ENCODE data around the gene SULF2.

SULF2 gene

DNA sequence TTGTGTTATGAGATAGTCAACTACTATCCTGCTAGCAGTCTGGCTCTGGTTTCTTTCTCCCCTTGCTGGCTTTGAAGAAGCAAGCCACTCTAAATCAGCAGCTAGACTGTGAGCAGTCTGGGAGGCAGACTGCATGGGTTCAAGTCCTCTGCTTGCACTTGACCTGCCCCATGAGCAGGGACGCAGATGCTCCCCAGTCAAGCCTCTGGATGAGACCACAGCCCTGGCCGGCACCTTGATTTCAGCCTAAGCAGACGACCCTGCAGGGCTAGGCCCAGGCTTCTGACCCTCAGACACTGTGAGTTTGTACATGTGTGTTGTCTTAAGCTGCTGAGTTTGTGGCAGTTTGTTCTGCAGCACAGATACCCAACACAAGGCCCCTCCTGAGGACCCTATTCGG is 105.8 kb downstream of the SULF2 start:
- H3K9me3 ChIP-seq (ENCODE audit: insufficient read depth, low read length), result no peaks in the 10 kb centered on the region

DNA sequence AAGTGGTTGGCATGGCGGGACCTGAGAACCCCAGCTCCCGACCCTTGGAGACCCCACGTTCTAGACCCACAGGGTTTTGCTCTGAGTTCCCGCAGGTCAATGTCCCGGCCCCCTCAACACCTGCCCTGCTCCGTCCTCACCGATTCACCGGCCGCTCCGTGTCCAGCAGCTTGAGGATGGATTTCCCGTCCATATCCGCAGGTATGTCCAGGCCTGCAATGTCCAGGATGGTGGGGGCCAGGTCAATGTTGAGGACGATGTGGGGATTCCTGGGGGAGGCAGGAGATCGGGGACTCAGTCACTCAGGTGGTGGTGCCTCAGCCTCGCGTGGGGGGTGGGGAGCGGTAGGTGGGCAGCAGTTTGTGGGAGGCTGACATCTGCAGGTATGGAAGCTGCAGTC is 106.7 kb downstream of the SULF2 start:
- TF ChIP-seq ZNF274 (IDR thresholded peaks at IDR 0.05; ENCODE audit: low read depth, low read length) (no peak), YY1 (IDR thresholded peaks at IDR 0.05; ENCODE audit: insufficient read depth, insufficient read length) (no peak), SUZ12 (IDR thresholded peaks at IDR 0.05; ENCODE audit: extremely low read depth, insufficient read depth, insufficient read length) (no peak)

More for the DNA sequence above, 105.8 kb downstream of the SULF2 start:
- no peak overlapping the region for H3K4me3 ChIP-seq (ENCODE audit: insufficient read length, low read depth)
- no peak for DNase-seq (ENCODE audit: low read depth, low spot score)
- peaks cover 5% of the 10 kb centered on the region for H3K4me1 ChIP-seq (ENCODE audit: insufficient read depth, insufficient read length)
- no peak overlapping the region for H3K9ac ChIP-seq (ENCODE audit: insufficient read length, low read depth)
- H3K27me3 ChIP-seq (ENCODE audit: insufficient read depth, insufficient read length), result no peaks in the 10 kb centered on the region
- TF ChIP-seq ZNF274 (IDR thresholded peaks at IDR 0.05; ENCODE audit: low read depth, low read length), result no peak
- peaks cover 89% of the 10 kb centered on the region for H3K36me3 ChIP-seq (ENCODE audit: insufficient read depth, insufficient read length, low read length)

DNA sequence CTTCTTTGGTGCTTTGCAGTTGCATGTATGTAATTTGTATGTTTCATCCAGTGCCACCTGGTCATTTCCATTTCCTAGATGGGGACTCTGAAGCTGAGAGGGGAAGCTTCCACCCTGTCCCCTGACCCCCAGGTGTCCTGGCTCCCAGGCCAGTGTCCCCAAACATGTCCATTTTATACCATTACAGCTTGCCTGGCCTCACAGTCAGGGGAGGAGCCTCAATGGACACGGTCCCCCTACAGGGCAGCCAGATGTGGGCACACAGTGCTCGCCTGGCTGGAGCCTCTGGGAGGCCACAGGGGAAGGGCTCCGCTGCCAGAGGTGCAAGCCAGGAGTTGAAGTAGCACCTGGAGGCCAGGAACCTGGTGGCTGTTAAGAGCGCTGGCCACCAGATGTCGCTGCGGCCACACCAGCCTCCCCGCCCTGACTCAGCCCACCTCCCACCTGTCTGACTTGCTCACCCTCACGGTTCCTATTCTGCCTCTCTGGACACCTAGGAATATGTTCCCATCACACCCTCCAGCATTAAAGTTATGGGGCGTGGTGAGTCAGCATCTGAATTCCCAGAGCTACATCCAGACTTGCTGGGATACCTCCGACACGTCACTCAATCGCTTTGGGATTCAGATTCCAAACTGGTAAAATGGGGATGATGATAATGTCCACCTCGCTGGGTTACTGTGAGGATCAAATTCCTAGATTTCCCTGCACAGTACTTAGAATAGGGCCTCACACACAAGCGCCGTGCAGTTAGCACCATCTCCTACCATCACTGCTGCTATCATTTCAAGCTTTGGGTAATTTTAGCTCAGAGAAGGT is 107.4 kb downstream of the SULF2 start:
- H3K36me3 ChIP-seq (ENCODE audit: insufficient read depth, insufficient read length, low read length), result peaks cover 90% of the 10 kb centered on the region
- DNase-seq (ENCODE audit: low read depth, low spot score), result peak; percentile 61
- no peak overlapping the region for H3K4me3 ChIP-seq (ENCODE audit: insufficient read length, low read depth)
- H3K9ac ChIP-seq (ENCODE audit: insufficient read length, low read depth), result no peak overlapping the region
- no peak for TF ChIP-seq ZNF274 (IDR thresholded peaks at IDR 0.05; ENCODE audit: low read depth, low read length)
- no peak for TF ChIP-seq SUZ12 (IDR thresholded peaks at IDR 0.05; ENCODE audit: extremely low read depth, insufficient read depth, insufficient read length)
- TF ChIP-seq YY1 (IDR thresholded peaks at IDR 0.05; ENCODE audit: insufficient read depth, insufficient read length), result no peak
- H3K4me1 ChIP-seq (ENCODE audit: insufficient read depth, insufficient read length), result peaks cover 5% of the 10 kb centered on the region
- H3K9me3 ChIP-seq (ENCODE audit: insufficient read depth, low read length), result no peaks in the 10 kb centered on the region
- no peaks in the 10 kb centered on the region for H3K27me3 ChIP-seq (ENCODE audit: insufficient read depth, insufficient read length)

More for the DNA sequence above, 106.7 kb downstream of the SULF2 start:
- H3K27me3 ChIP-seq (ENCODE audit: insufficient read depth, insufficient read length), result no peaks in the 10 kb centered on the region
- H3K9ac ChIP-seq (ENCODE audit: insufficient read length, low read depth), result no peak overlapping the region
- H3K4me3 ChIP-seq (ENCODE audit: insufficient read length, low read depth), result no peak overlapping the region
- H3K36me3 ChIP-seq (ENCODE audit: insufficient read depth, insufficient read length, low read length), result peaks cover 89% of the 10 kb centered on the region
- H3K4me1 ChIP-seq (ENCODE audit: insufficient read depth, insufficient read length), result peaks cover 5% of the 10 kb centered on the region
- H3K9me3 ChIP-seq (ENCODE audit: insufficient read depth, low read length), result no peaks in the 10 kb centered on the region
- no peak for DNase-seq (ENCODE audit: low read depth, low spot score)

DNA sequence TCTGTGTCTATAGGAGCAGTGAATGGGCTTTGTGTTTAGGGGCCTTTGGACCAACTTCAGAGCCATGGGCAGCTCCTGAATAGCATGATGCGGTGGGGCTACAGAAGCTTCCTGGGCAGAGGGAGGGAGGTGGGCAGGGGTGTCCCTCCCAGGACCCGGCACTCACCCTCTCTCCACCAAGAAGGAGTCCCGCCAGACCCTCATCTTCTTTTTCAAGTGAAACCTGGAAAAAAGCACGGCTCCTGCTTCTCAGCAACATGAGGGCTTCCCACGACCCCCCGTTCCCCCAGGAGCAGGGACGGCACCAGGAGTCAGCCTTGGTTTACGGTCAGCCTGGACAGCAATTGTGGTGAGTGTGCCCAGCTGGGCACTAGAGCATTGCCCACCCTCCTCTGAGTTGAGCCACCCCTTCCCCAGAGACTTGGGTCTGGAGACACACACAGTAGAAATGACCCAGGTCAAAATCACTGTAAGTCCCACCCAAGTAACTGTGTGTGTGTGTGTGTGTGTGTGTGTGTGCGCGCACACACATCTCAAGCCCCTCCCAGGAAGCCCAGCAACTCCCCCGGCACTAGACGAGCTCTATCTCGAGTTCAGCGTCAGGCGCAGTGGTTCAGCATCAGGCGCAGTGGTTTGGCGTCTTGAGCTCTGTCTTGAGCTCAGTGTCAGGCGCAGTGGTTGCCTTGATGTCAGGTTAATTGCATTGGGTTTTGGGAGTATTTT is 108.2 kb downstream of the SULF2 start:
- H3K36me3 ChIP-seq (ENCODE audit: insufficient read depth, insufficient read length, low read length), result peaks cover 88% of the 10 kb centered on the region
- TF ChIP-seq ZNF274 (IDR thresholded peaks at IDR 0.05; ENCODE audit: low read depth, low read length) (no peak), YY1 (IDR thresholded peaks at IDR 0.05; ENCODE audit: insufficient read depth, insufficient read length) (no peak), SUZ12 (IDR thresholded peaks at IDR 0.05; ENCODE audit: extremely low read depth, insufficient read depth, insufficient read length) (no peak)
- H3K4me1 ChIP-seq (ENCODE audit: insufficient read depth, insufficient read length), result peaks cover 5% of the 10 kb centered on the region
- H3K9me3 ChIP-seq (ENCODE audit: insufficient read depth, low read length), result no peaks in the 10 kb centered on the region
- H3K4me3 ChIP-seq (ENCODE audit: insufficient read length, low read depth), result no peak overlapping the region
- no peak for DNase-seq (ENCODE audit: low read depth, low spot score)
- no peaks in the 10 kb centered on the region for H3K27me3 ChIP-seq (ENCODE audit: insufficient read depth, insufficient read length)
- no peak overlapping the region for H3K9ac ChIP-seq (ENCODE audit: insufficient read length, low read depth)

DNA sequence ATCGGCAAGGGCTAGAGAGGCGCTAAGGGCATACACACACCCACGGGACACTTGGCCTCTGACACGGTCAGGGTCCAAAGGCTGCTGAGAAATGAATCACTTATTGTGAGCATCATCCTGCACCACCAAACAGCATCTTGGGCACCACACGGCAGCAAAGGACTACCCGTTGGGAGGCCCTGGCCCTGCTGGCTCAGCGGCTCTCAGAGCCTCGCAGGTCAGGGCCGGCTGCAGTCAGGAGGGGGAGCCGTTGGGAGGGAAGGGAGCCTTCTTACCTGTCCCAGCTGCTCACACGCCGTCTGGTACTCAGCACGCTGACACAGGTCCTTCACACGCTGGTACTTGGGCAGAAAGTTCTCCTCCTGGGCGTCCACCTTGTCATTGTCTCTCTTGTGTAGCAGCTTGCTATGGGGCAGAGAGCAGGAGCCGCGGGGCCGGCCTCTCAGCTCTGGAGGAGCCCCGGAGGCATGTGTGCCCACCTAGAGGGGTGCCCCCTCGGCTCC is 109.0 kb downstream of the SULF2 start:
- DNase-seq (ENCODE audit: low read depth, low spot score), result no peak
- TF ChIP-seq SUZ12 (IDR thresholded peaks at IDR 0.05; ENCODE audit: extremely low read depth, insufficient read depth, insufficient read length) (no peak), ZNF274 (IDR thresholded peaks at IDR 0.05; ENCODE audit: low read depth, low read length) (no peak), YY1 (IDR thresholded peaks at IDR 0.05; ENCODE audit: insufficient read depth, insufficient read length) (no peak)
- H3K9me3 ChIP-seq (ENCODE audit: insufficient read depth, low read length), result no peaks in the 10 kb centered on the region

DNA sequence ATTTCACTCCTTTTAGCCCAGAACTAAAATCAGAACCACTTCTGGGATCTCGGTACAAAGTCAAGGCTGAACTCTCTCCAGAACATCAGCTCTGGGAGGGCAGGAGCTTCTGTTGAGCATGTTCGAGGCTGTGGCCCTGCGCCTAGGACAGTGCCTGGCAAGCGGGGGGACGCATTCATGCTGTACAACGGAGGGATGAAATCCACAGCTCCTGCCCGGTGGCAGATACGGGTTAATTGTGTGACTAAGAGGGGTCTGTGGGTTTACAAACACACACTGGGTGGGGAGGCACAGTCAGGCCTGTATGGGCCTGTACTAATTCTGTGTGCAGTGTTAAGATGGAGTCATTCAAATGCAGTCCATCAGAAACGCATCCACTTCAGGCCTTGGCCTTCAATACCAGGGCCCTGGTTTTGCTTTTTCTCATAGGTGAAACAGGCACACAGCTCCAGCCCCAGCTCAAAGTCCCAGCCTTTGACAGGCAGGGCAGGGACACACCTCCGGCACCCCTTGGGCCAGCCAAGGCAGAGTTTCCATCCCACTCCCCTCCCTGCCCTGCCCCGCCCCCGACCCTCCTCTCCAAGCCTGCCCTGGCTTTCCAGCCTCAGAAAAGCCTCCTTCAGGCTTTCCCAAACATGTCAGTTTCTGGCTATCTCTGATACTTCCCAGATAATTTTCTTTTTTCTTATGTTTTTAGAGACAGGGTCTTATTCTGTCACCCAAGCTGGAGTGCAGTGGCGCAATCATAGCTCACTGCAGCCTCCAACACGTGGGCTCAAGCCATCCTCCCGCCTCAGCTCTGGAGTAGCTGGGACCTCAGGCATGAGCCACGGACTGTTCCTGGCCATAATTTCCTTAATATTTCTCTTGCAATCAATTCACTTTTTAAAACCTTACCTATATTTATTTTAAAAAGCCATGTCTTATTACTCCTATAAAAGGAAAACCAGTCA is 109.8 kb downstream of the SULF2 start:
- H3K4me1 ChIP-seq (ENCODE audit: insufficient read depth, insufficient read length), result peaks cover 5% of the 10 kb centered on the region
- DNase-seq (ENCODE audit: low read depth, low spot score), result no peak
- peaks cover 86% of the 10 kb centered on the region for H3K36me3 ChIP-seq (ENCODE audit: insufficient read depth, insufficient read length, low read length)
- no peaks in the 10 kb centered on the region for H3K27me3 ChIP-seq (ENCODE audit: insufficient read depth, insufficient read length)
- no peak for TF ChIP-seq YY1 (IDR thresholded peaks at IDR 0.05; ENCODE audit: insufficient read depth, insufficient read length)
- TF ChIP-seq ZNF274 (IDR thresholded peaks at IDR 0.05; ENCODE audit: low read depth, low read length), result no peak
- TF ChIP-seq SUZ12 (IDR thresholded peaks at IDR 0.05; ENCODE audit: extremely low read depth, insufficient read depth, insufficient read length), result no peak
- no peaks in the 10 kb centered on the region for H3K9me3 ChIP-seq (ENCODE audit: insufficient read depth, low read length)
- H3K9ac ChIP-seq (ENCODE audit: insufficient read length, low read depth), result no peak overlapping the region
- H3K4me3 ChIP-seq (ENCODE audit: insufficient read length, low read depth), result no peak overlapping the region

More for the DNA sequence above, 109.0 kb downstream of the SULF2 start:
- Histone ChIP-seq H3K4me3 (ENCODE audit: insufficient read length, low read depth) (no peak overlapping the region), H3K9ac (ENCODE audit: insufficient read length, low read depth) (no peak overlapping the region), H3K27me3 (ENCODE audit: insufficient read depth, insufficient read length) (no peaks in the 10 kb centered on the region), H3K4me1 (ENCODE audit: insufficient read depth, insufficient read length) (peaks cover 5% of the 10 kb centered on the region), H3K36me3 (ENCODE audit: insufficient read depth, insufficient read length, low read length) (peaks cover 89% of the 10 kb centered on the region)
